Memory B cell (primary cell): ENCODE data around the gene PNKD.

Source experiments
- ATAC-seq: fragments of 150-1000 bp; cut with Tn5 transposase; 2 replicates; pipeline ENCODE4 v1.10.0; 2021; ENCODE audit warnings: low read depth, mild to moderate bottlenecking, moderate library complexity
- DNase-seq, 2 donors: peaks; one replicate each; pipeline ENCODE4 v3.0.0; 2022; ENCODE audit warnings: low spot score in 2 of 2
- H3K27ac Mint-ChIP-seq: one replicate; pipeline ENCODE4 v1.8.0; 2022; ENCODE audit warnings: mild to moderate bottlenecking, moderate library complexity, mixed read lengths
- H3K27me3 Mint-ChIP-seq: one replicate; pipeline ENCODE4 v1.8.0; 2022; ENCODE audit warnings: mixed read lengths
- H3K36me3 Mint-ChIP-seq: one replicate; pipeline ENCODE4 v1.8.0; 2022; ENCODE audit warnings: mild to moderate bottlenecking, mixed read lengths
- H3K4me1 Mint-ChIP-seq: one replicate; pipeline ENCODE4 v1.8.0; 2022; ENCODE audit warnings: mixed read lengths
- H3K4me3 Mint-ChIP-seq: one replicate; pipeline ENCODE4 v1.8.0; 2022; ENCODE audit warnings: mild to moderate bottlenecking, moderate library complexity, mixed read lengths
- H3K9me3 Mint-ChIP-seq: one replicate; pipeline ENCODE4 v1.8.0; 2022; ENCODE audit warnings: mixed read lengths

Gene PNKD

GRCh38 chr2:218331745-218332144 is 61.4 kb downstream of the PNKD start:
- H3K27me3 Mint-ChIP-seq, result no peaks in the 10 kb centered on the region
- H3K27ac Mint-ChIP-seq, result no peak overlapping the region
- no peak for DNase-seq
- no peaks in the 10 kb centered on the region for H3K36me3 Mint-ChIP-seq
- no peaks in the 10 kb centered on the region for H3K9me3 Mint-ChIP-seq
- peaks cover 36% of the 10 kb centered on the region for H3K4me1 Mint-ChIP-seq
- no peak for ATAC-seq
- H3K4me3 Mint-ChIP-seq, result no peak overlapping the region

DNA sequence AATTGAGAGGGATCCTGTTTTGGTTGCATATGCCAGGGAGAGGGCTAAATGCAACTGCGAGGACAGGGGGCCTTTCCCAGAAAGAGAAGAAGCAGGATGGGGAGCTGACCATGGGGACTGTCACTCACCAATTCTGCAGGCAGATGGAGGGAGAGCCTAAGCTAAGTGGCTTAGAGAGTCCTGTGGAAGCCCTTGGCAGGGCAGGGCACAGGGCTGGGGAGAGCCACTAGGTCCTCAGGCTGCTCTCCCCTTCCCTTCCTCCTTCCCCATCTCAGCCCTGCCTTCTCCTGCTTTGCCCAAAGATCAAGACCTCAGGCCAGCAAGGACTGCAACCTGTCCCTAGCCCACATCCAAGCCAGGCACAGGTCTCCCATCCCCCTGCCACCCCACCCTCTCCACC is 62.0 kb downstream of the PNKD start:
- Mint-ChIP-seq H3K27me3 (no peaks in the 10 kb centered on the region), H3K9me3 (no peaks in the 10 kb centered on the region), H3K4me1 (peaks cover 36% of the 10 kb centered on the region), H3K36me3 (no peaks in the 10 kb centered on the region), H3K27ac (no peak overlapping the region), H3K4me3 (no peak overlapping the region)
- DNase-seq (no peak), ATAC-seq (no peak)

- DNase-seq (no peak), ATAC-seq (no peak)
- H3K36me3 Mint-ChIP-seq, result no peaks in the 10 kb centered on the region
- peak overlapping the region; percentile 25 for H3K27ac Mint-ChIP-seq
- peaks cover 36% of the 10 kb centered on the region for H3K4me1 Mint-ChIP-seq
- H3K4me3 Mint-ChIP-seq, result no peak overlapping the region
- no peaks in the 10 kb centered on the region for H3K27me3 Mint-ChIP-seq
- no peaks in the 10 kb centered on the region for H3K9me3 Mint-ChIP-seq
These were observed 62.8 kb downstream of the PNKD start for GRCh38 chr2:218332920-218333645.

GRCh38 chr2:218334531-218334930 is 64.2 kb downstream of the PNKD start:
- H3K27ac Mint-ChIP-seq, result no peak overlapping the region
- H3K4me3 Mint-ChIP-seq, result no peak overlapping the region
- H3K9me3 Mint-ChIP-seq, result no peaks in the 10 kb centered on the region
- H3K36me3 Mint-ChIP-seq, result no peaks in the 10 kb centered on the region
- peaks cover 30% of the 10 kb centered on the region for H3K4me1 Mint-ChIP-seq
- DNase-seq (no peak), ATAC-seq (peak; percentile 16)
- no peaks in the 10 kb centered on the region for H3K27me3 Mint-ChIP-seq

- Mint-ChIP-seq H3K36me3 (no peaks in the 10 kb centered on the region), H3K4me3 (no peak overlapping the region), H3K27me3 (no peaks in the 10 kb centered on the region), H3K4me1 (no peaks in the 10 kb centered on the region), H3K9me3 (no peaks in the 10 kb centered on the region), H3K27ac (no peak overlapping the region)
- ATAC-seq, result no peak
- no peak for DNase-seq
These were observed 70.3 kb downstream of the PNKD start for GRCh38 chr2:218340656-218341055.

- no peak overlapping the region for H3K27ac Mint-ChIP-seq
- no peak for DNase-seq
- H3K27me3 Mint-ChIP-seq, result no peaks in the 10 kb centered on the region
- no peaks in the 10 kb centered on the region for H3K36me3 Mint-ChIP-seq
- H3K9me3 Mint-ChIP-seq, result no peaks in the 10 kb centered on the region
- ATAC-seq, result no peak
- H3K4me3 Mint-ChIP-seq, result no peak overlapping the region
- no peaks in the 10 kb centered on the region for H3K4me1 Mint-ChIP-seq
These were observed 71.1 kb downstream of the PNKD start for GRCh38 chr2:218341381-218341780.

DNA sequence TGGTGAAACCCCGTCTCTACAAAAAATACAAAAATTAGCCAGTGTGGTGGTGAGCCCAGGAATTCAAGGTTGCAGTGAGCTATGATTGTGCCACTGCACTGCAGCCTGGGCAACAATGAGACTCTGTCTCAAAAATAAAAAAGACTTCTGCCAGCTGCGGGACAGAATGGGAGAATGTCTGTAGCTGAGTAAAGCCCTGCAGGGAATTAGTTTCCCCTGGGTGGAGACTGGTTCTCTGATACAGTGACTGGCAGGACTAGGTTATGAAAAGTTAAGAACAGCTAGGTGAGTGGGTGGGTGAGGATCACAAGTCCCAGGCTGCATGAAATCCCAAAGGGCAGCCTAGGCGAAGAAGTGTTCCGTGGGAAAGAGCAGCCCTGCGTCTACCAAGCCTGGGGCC is 72.5 kb downstream of the PNKD start:
- Mint-ChIP-seq H3K27ac (no peak overlapping the region), H3K9me3 (no peaks in the 10 kb centered on the region), H3K4me3 (no peak overlapping the region), H3K27me3 (no peaks in the 10 kb centered on the region), H3K36me3 (no peaks in the 10 kb centered on the region), H3K4me1 (no peaks in the 10 kb centered on the region)
- ATAC-seq (no peak), DNase-seq (no peak)

- Mint-ChIP-seq H3K27ac (no peak overlapping the region), H3K9me3 (no peaks in the 10 kb centered on the region), H3K36me3 (no peaks in the 10 kb centered on the region), H3K27me3 (no peaks in the 10 kb centered on the region), H3K4me1 (no peaks in the 10 kb centered on the region), H3K4me3 (no peak overlapping the region)
- ATAC-seq, result no peak
- DNase-seq, result no peak
These were observed 73.3 kb downstream of the PNKD start for GRCh38 chr2:218343591-218343990.

DNA sequence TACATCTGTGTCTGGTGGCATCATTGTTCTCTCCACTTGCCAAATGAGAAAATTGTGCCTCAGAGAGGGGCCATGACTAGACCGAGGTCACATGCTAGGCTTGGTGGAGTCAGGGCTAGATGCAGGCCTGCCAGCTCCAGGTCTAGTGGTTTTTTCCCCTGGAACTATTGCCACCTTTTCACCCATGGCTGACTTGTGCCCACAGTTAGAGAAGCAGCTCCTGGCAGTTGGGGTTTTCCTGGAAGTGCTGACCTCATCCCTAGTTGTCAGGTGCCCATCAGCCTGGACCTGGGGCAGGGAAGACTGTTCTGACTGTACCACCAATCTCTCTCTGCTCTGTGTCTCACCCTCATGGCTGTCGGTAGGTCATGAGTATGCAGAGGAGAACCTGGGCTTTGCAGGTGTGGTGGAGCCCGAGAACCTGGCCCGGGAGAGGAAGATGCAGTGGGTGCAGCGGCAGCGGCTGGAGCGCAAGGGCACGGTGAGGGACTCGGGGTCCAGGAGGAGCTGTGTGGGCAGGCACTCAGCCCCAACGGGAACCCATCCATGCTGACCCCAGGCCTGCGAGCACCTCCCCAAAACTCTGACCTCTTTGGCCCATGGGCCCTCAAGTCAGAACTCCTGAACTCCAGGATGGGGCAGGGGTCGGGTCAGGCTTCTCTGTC is 73.9 kb downstream of the PNKD start:
- no peak overlapping the region for H3K27ac Mint-ChIP-seq
- H3K27me3 Mint-ChIP-seq, result no peaks in the 10 kb centered on the region
- ATAC-seq (no peak), DNase-seq (no peak)
- no peaks in the 10 kb centered on the region for H3K9me3 Mint-ChIP-seq
- no peaks in the 10 kb centered on the region for H3K4me1 Mint-ChIP-seq
- no peaks in the 10 kb centered on the region for H3K36me3 Mint-ChIP-seq
- H3K4me3 Mint-ChIP-seq, result no peak overlapping the region

- H3K36me3 Mint-ChIP-seq, result no peaks in the 10 kb centered on the region
- no peak overlapping the region for H3K4me3 Mint-ChIP-seq
- no peaks in the 10 kb centered on the region for H3K4me1 Mint-ChIP-seq
- H3K27ac Mint-ChIP-seq, result no peak overlapping the region
- ATAC-seq (no peak), DNase-seq (no peak)
- no peaks in the 10 kb centered on the region for H3K27me3 Mint-ChIP-seq
- H3K9me3 Mint-ChIP-seq, result no peaks in the 10 kb centered on the region
These were observed 74.6 kb downstream of the PNKD start for GRCh38 chr2:218344755-218345417.

GRCh38 chr2:218345491-218346236 is 75.3 kb downstream of the PNKD start:
- no peaks in the 10 kb centered on the region for H3K9me3 Mint-ChIP-seq
- DNase-seq (no peak), ATAC-seq (no peak)
- no peak overlapping the region for H3K27ac Mint-ChIP-seq
- no peaks in the 10 kb centered on the region for H3K36me3 Mint-ChIP-seq
- no peaks in the 10 kb centered on the region for H3K27me3 Mint-ChIP-seq
- no peaks in the 10 kb centered on the region for H3K4me1 Mint-ChIP-seq
- no peak overlapping the region for H3K4me3 Mint-ChIP-seq

- H3K27ac Mint-ChIP-seq, result no peak overlapping the region
- no peaks in the 10 kb centered on the region for H3K27me3 Mint-ChIP-seq
- no peaks in the 10 kb centered on the region for H3K4me1 Mint-ChIP-seq
- no peaks in the 10 kb centered on the region for H3K36me3 Mint-ChIP-seq
- no peak overlapping the region for H3K4me3 Mint-ChIP-seq
- ATAC-seq (no peak), DNase-seq (no peak)
- peaks cover 4% of the 10 kb centered on the region for H3K9me3 Mint-ChIP-seq
These were observed 76.9 kb downstream of the PNKD start for GRCh38 chr2:218347172-218347571.

- Mint-ChIP-seq H3K27ac (no peak overlapping the region), H3K27me3 (peaks cover 2% of the 10 kb centered on the region), H3K4me1 (peaks cover 2% of the 10 kb centered on the region), H3K9me3 (peaks cover 7% of the 10 kb centered on the region), H3K4me3 (no peak overlapping the region), H3K36me3 (no peaks in the 10 kb centered on the region)
- DNase-seq, result no peak
- no peak for ATAC-seq
These were observed 83.7 kb downstream of the PNKD start for GRCh38 chr2:218354045-218354444.

DNA sequence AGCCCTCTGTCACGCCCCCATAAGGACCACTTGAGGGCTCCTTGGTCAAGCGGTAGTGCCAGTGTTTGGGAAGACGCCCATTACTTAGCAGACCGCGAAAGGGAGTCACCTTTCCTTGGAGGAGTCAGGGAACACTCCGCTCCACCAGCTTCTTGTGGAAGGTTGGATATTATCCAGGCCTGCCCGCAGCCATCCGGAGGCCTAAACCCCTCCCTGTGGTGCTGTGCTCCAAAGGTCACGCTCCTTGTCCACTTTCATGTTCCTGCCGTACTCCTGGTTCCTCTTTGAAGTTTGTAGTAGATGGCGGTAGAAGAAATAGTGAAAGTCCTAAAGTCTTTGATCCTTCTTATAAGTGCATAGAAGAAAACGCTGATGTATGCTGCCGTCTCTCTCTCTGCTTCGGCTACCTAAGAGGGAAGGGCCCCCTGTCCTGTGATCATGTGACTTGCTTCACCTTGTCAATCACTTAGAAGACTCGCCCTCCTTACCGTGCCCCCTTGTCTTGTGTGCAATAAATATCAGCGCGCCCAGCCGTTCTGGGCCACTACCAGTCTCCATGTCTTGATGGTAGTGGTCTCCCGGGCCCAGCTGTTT is 84.6 kb downstream of the PNKD start:
- peaks cover 2% of the 10 kb centered on the region for H3K27me3 Mint-ChIP-seq
- no peak for DNase-seq
- H3K4me1 Mint-ChIP-seq, result peaks cover 2% of the 10 kb centered on the region
- no peak for ATAC-seq
- no peaks in the 10 kb centered on the region for H3K36me3 Mint-ChIP-seq
- no peak overlapping the region for H3K4me3 Mint-ChIP-seq
- H3K27ac Mint-ChIP-seq, result no peak overlapping the region
- H3K9me3 Mint-ChIP-seq, result peaks cover 7% of the 10 kb centered on the region
